Colon (tissue), 2 donors: ENCODE results near the gene RPL7A.
"Not testable (repeated sequence)": the region's sequence is repeated elsewhere in the genome, so short reads cannot be mapped to it uniquely, and the experiment has no call there.

Source experiments
- FAIRE-seq: peaks from 2 replicates; lab custom pipeline; 2012; peaks lifted over from hg19 to GRCh38; lab: Jason Lieb, UNC
- donor health status: control.
- donor health status: control.

The RPL7A gene

GRCh38 chr9:133347985-133348717, at the start of gene RPL7A, which contains the start of gene MED22:
Gene RPL7A, plus strand, starts transcription at chr9:133348218. Its CDS starts 26 bp downstream, at chr9:133348244.
Gene MED22, minus strand, starts transcription at chr9:133348131. Its CDS starts 1,469 bp downstream, at chr9:133346662.
- no peak for FAIRE-seq

GRCh38 chr9:133299996-133300395, 48.0 kb upstream of the RPL7A start:
- FAIRE-seq, result not testable (repeated sequence)

- FAIRE-seq, result no peak
These were observed 46.5 kb upstream of the RPL7A start for GRCh38 chr9:133301253-133302230.

GRCh38 chr9:133303266-133304157, 44.5 kb upstream of the RPL7A start:
- no peak for FAIRE-seq

GRCh38 chr9:133304158-133304470, 43.9 kb upstream of the RPL7A start:
- no peak for FAIRE-seq

GRCh38 chr9:133304477-133305377, 43.3 kb upstream of the RPL7A start:
- FAIRE-seq, result no peak

GRCh38 chr9:133305731-133306130, 42.3 kb upstream of the RPL7A start:
- no peak for FAIRE-seq

GRCh38 chr9:133306242-133307204, 41.5 kb upstream of the RPL7A start:
- no peak for FAIRE-seq

GRCh38 chr9:133307301-133307700, 40.7 kb upstream of the RPL7A start:
- no peak for FAIRE-seq

GRCh38 chr9:133309608-133310007, 38.4 kb upstream of the RPL7A start:
- no peak for FAIRE-seq

GRCh38 chr9:133315997-133316396, 32.0 kb upstream of the RPL7A start:
- FAIRE-seq, result no peak

GRCh38 chr9:133317551-133317950, 30.5 kb upstream of the RPL7A start:
- not testable (repeated sequence) for FAIRE-seq

GRCh38 chr9:133320421-133320881, 27.6 kb upstream of the RPL7A start:
- FAIRE-seq, result no peak

- FAIRE-seq, result no peak
These were observed 26.5 kb upstream of the RPL7A start for GRCh38 chr9:133321411-133321935.

GRCh38 chr9:133322701-133323100, 25.3 kb upstream of the RPL7A start:
- no peak for FAIRE-seq

- FAIRE-seq, result no peak
These were observed 24.8 kb upstream of the RPL7A start for GRCh38 chr9:133323211-133323610.

- FAIRE-seq, result no peak
These were observed 23.9 kb upstream of the RPL7A start for GRCh38 chr9:133323991-133324703.

- not testable (repeated sequence) for FAIRE-seq
These were observed 21.0 kb upstream of the RPL7A start for GRCh38 chr9:133327021-133327420.
